GM19240 (cell line): ENCODE results near the gene LCN15.
"Not testable (repeated sequence)": the region's sequence is repeated elsewhere in the genome, so short reads cannot be mapped to it uniquely, and the experiment has no call there.

ENCODE experiments used
- DNase-seq: peaks from one replicate; pipeline ENCODE4 v3.0.0; 2011; ENCODE audit warnings: low spot score; ENCODE audit not compliant: insufficient read length

The LCN15 gene

GRCh38 chr9:136722969-136723356 is 41.4 kb downstream of the LCN15 start:
- DNase-seq, result no peak

- DNase-seq, result no peak
Observed at GRCh38 chr9:136722093-136722968, 42.0 kb downstream of the LCN15 start.

GRCh38 chr9:136721339-136722092 is 42.8 kb downstream of the LCN15 start:
- DNase-seq, result no peak

GRCh38 chr9:136720898-136721338 is 43.4 kb downstream of the LCN15 start:
- no peak for DNase-seq

- DNase-seq, result no peak
Observed at GRCh38 chr9:136720251-136720897, 43.9 kb downstream of the LCN15 start.

- DNase-seq, result no peak
Observed at GRCh38 chr9:136719195-136719880, 45.0 kb downstream of the LCN15 start.

- DNase-seq, result no peak
Observed at GRCh38 chr9:136718345-136719194, 45.7 kb downstream of the LCN15 start.

GRCh38 chr9:136717399-136717798 is 46.9 kb downstream of the LCN15 start:
- no peak for DNase-seq

GRCh38 chr9:136714893-136715274 is 49.4 kb downstream of the LCN15 start:
- no peak for DNase-seq

GRCh38 chr9:136714096-136714892 is 50.0 kb downstream of the LCN15 start:
- no peak for DNase-seq

- DNase-seq, result no peak
Observed at GRCh38 chr9:136713550-136713949, 50.8 kb downstream of the LCN15 start.

GRCh38 chr9:136712690-136713544 is 51.4 kb downstream of the LCN15 start:
- no peak for DNase-seq

GRCh38 chr9:136711751-136712689 is 52.3 kb downstream of the LCN15 start, which contains the start of gene DIPK1B:
Gene DIPK1B (plus strand): TSS chr9:136712572. CDS start chr9:136712666, 94 bp downstream.
- DNase-seq, result no peak

GRCh38 chr9:136711219-136711648 is 53.1 kb downstream of the LCN15 start:
- DNase-seq, result not testable (repeated sequence)

- no peak for DNase-seq
Observed at GRCh38 chr9:136710543-136710942, 53.8 kb downstream of the LCN15 start.
